Cardiac muscle cell (in vitro differentiated cells and primary cell): ENCODE data around the gene STYXL1. TPM values are rescaled to one million over a fixed set of nuclear protein-coding genes. Genes with fewer than 3 reads are reported as not detected.
A peak's percentile ranks its signal among the peaks of the same experiment; 100 is the strongest.

Source experiments
- DNase-seq, 2 donors: peaks; one replicate each; pipeline versions ENCODE4 v3.0.0 to v3.0.0-alpha.2; 2010 to 2017; ENCODE audit warnings: low read depth in 1 of 2, low spot score in 1 of 2
- H3K27ac ChIP-seq: fragments of 200-600 bp; sonication (generic); 2 replicates; pipeline ENCODE4 v1.5.1; 2016
- H3K27me3 ChIP-seq: fragments of 200-600 bp; sonication (generic); 2 replicates; pipeline ENCODE4 v1.6.0; 2016; ENCODE audit warnings: control low read depth
- H3K36me3 ChIP-seq: fragments of 200-600 bp; sonication (generic); 2 replicates; pipeline ENCODE4 v1.5.1; 2016; ENCODE audit warnings: control low read depth
- H3K4me1 ChIP-seq: fragments of 200-600 bp; sonication (generic); 2 replicates; pipeline ENCODE4 v1.8.1; 2017; ENCODE audit warnings: low read depth, mild to moderate bottlenecking, mixed run types
- H3K4me3 ChIP-seq: fragments of 200-600 bp; sonication (generic); 2 replicates; pipeline ENCODE4 v1.5.1; 2016; ENCODE audit warnings: mild to moderate bottlenecking
- H3K9me3 ChIP-seq: fragments of 200-600 bp; sonication (generic); 2 replicates; pipeline ENCODE4 v1.5.1; 2017; ENCODE audit warnings: low read depth, mild to moderate bottlenecking, control low read depth
- CTCF ChIP-seq: IDR thresholded peaks from 2 replicates; pipeline ENCODE4 v1.5.1; 2012; ENCODE audit warnings: low read depth, mild to moderate bottlenecking, low read length
- polyA plus RNA-seq: library from polyadenylated mRNA; unstranded; fragments of >200 nt; fragmentation: Nextera tagmentation; extraction: Ambion mirVana; gene quantifications from 2 replicates; pipeline ENCODE4 v1.2.1, GENCODE V29; 2016
- total RNA-seq: library from RNA; depleted of rRNA; stranded (reverse); fragments of >200 nt; gene quantifications from 2 replicates; pipeline ENCODE4 v1.2.3, GENCODE V29; 2016

Gene STYXL1
- total and polyA plus RNA-seq, 2 experiments from 2014 or later = 66.3 to 87.8 TPM

GRCh38 chr7:75984130-75985008 lies 63.4 kb downstream of the STYXL1 start:
- no peak for TF ChIP-seq CTCF
- H3K27ac ChIP-seq = no peak overlapping the region
- H3K9me3 ChIP-seq = no peaks in the 10 kb centered on the region
- H3K36me3 ChIP-seq = no peaks in the 10 kb centered on the region
- H3K27me3 ChIP-seq = no peaks in the 10 kb centered on the region
- no peak for DNase-seq
- peaks cover 3% of the 10 kb centered on the region for H3K4me1 ChIP-seq
- H3K4me3 ChIP-seq = no peak overlapping the region

- no peaks in the 10 kb centered on the region for H3K27me3 ChIP-seq
- no peak for DNase-seq
- H3K4me1 ChIP-seq = peaks cover 7% of the 10 kb centered on the region
- TF ChIP-seq CTCF = no peak
- no peak overlapping the region for H3K27ac ChIP-seq
- no peaks in the 10 kb centered on the region for H3K36me3 ChIP-seq
- H3K9me3 ChIP-seq = no peaks in the 10 kb centered on the region
- H3K4me3 ChIP-seq = no peak overlapping the region
These were observed 64.2 kb downstream of the STYXL1 start for GRCh38 chr7:75983471-75984129.

- Histone ChIP-seq H3K36me3 (no peaks in the 10 kb centered on the region), H3K9me3 (no peaks in the 10 kb centered on the region)
- no peak for TF ChIP-seq CTCF
These were observed 65.3 kb downstream of the STYXL1 start for GRCh38 chr7:75982306-75983064.

GRCh38 chr7:75981453-75982305 lies 66.1 kb downstream of the STYXL1 start:
- no peak overlapping the region for H3K27ac ChIP-seq
- no peaks in the 10 kb centered on the region for H3K27me3 ChIP-seq
- no peak for TF ChIP-seq CTCF
- peaks cover 7% of the 10 kb centered on the region for H3K4me1 ChIP-seq
- H3K36me3 ChIP-seq = no peaks in the 10 kb centered on the region
- DNase-seq = no peak
- no peak overlapping the region for H3K4me3 ChIP-seq
- no peaks in the 10 kb centered on the region for H3K9me3 ChIP-seq

More at GRCh38 chr7:75982306-75983064, 65.3 kb downstream of the STYXL1 start:
- H3K27me3 ChIP-seq = no peaks in the 10 kb centered on the region
- H3K4me1 ChIP-seq = peaks cover 7% of the 10 kb centered on the region
- no peak overlapping the region for H3K27ac ChIP-seq
- H3K4me3 ChIP-seq = no peak overlapping the region
- no peak for DNase-seq

GRCh38 chr7:75981203-75981452 lies 66.7 kb downstream of the STYXL1 start:
- H3K27me3 ChIP-seq = no peaks in the 10 kb centered on the region
- no peak for TF ChIP-seq CTCF
- peaks cover 7% of the 10 kb centered on the region for H3K4me1 ChIP-seq
- no peaks in the 10 kb centered on the region for H3K36me3 ChIP-seq
- H3K9me3 ChIP-seq = no peaks in the 10 kb centered on the region
- H3K4me3 ChIP-seq = no peak overlapping the region
- no peak for DNase-seq
- peak overlapping the region; percentile 72 for H3K27ac ChIP-seq
